ENCODE measurements around the gene SCFD1. TPM values are rescaled to one million over a fixed set of nuclear protein-coding genes. Genes with fewer than 3 reads are reported as not detected.
"Not testable (repeated sequence)": the region's sequence is repeated elsewhere in the genome, so short reads cannot be mapped to it uniquely, and the experiment has no call there.

The SCFD1 gene
- total RNA-seq = 41.0 TPM

GRCh38 chr14:30621940-30622830 lies at the start of gene SCFD1:
TSS of gene SCFD1 (plus strand) at chr14:30622319. CDS start at chr14:30622339, 20 bp downstream.
- Histone ChIP-seq H3K9me3 (no peaks in the 10 kb centered on the region), H3K27ac (peak within 1 kb of the TSS; percentile 76 to 83), H3K4me3 (peak within 1 kb of the TSS; percentile 82 to 88), H3K4me1 (peaks cover 0 to 6% of the 10 kb centered on the region in 2 donors), H3K36me3 (no peaks in the 10 kb centered on the region), H3K27me3 (no peaks in the 10 kb centered on the region)
- TF ChIP-seq, protein P1, sequence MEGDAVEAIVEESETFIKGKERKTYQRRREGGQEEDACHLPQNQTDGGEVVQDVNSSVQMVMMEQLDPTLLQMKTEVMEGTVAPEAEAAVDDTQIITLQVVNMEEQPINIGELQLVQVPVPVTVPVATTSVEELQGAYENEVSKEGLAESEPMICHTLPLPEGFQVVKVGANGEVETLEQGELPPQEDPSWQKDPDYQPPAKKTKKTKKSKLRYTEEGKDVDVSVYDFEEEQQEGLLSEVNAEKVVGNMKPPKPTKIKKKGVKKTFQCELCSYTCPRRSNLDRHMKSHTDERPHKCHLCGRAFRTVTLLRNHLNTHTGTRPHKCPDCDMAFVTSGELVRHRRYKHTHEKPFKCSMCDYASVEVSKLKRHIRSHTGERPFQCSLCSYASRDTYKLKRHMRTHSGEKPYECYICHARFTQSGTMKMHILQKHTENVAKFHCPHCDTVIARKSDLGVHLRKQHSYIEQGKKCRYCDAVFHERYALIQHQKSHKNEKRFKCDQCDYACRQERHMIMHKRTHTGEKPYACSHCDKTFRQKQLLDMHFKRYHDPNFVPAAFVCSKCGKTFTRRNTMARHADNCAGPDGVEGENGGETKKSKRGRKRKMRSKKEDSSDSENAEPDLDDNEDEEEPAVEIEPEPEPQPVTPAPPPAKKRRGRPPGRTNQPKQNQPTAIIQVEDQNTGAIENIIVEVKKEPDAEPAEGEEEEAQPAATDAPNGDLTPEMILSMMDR (IDR thresholded peaks at IDR 0.05) = peak in 1 of 3 experiments; percentile 4
- intact Hi-C loops (cut with DNase I) = loop anchor here (2.0 to 10.0 kb wide), 2 partner anchors 63 to 427 kb away; partner anchors contain the start of gene G2E3
- DNase-seq (ENCODE audit: low spot score in 2 of 2) = peak; percentile 68 to 97

DNA sequence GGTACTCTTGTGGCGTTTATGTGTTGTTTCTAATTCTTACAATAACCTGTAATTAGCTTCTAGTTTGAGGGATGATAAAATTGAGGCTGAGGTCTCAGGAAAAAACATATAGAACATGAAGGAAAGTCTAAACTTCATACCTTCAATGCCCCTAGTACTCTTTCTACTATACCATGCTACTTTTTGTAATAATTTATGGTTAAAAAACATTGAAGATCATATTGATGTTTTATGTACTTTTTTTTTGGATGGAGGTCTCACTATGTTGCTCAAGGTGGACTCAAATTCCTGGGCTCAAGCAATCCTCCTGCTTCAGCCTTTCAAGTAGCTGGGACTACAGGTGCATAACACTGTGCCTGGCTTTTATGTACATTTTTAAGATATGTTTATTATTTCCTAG lies 49.3 kb upstream of the SCFD1 start:
- no peaks in the 10 kb centered on the region for H3K36me3 ChIP-seq
- H3K4me3 ChIP-seq = no peak overlapping the region
- H3K4me1 ChIP-seq = no peaks in the 10 kb centered on the region
- H3K27ac ChIP-seq = no peak overlapping the region
- no peak for DNase-seq (ENCODE audit: low spot score in 2 of 2)
- intact Hi-C loops (cut with DNase I) = no loop called here
- H3K9me3 ChIP-seq = no peaks in the 10 kb centered on the region
- TF ChIP-seq, protein P1 (IDR thresholded peaks at IDR 0.05) = no peak
- H3K27me3 ChIP-seq = no peaks in the 10 kb centered on the region

GRCh38 chr14:30573226-30573814 lies 48.8 kb upstream of the SCFD1 start:
- H3K4me3 ChIP-seq = no peak overlapping the region
- no peak overlapping the region for H3K27ac ChIP-seq
- TF ChIP-seq, protein P1 (IDR thresholded peaks at IDR 0.05) = no peak
- no peaks in the 10 kb centered on the region for H3K9me3 ChIP-seq
- no peak for DNase-seq (ENCODE audit: low spot score in 2 of 2)
- H3K36me3 ChIP-seq = no peaks in the 10 kb centered on the region
- no peaks in the 10 kb centered on the region for H3K4me1 ChIP-seq
- no peaks in the 10 kb centered on the region for H3K27me3 ChIP-seq
- intact Hi-C loops (cut with DNase I) = no loop called here

DNA sequence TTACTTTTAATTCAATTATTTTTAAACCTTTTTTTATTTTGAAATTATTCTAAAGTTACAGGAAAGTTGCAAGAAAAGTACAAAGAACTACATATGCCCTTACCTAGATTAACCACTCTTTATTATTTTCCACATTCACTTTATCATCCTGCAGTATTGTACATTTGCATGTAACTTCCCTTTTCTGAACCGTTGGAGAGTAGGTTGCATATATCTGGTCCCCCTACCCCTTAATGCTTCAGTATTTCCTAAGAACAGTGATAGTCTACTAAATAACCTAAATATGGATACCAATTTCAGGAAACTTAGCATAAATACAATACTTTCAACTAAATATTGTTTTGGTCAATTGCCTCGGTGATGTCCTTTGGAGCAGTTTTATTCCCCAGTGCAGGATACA lies 48.2 kb upstream of the SCFD1 start:
- intact Hi-C loops (cut with DNase I) = no loop called here
- no peak for DNase-seq (ENCODE audit: low spot score in 2 of 2)
- Histone ChIP-seq H3K36me3 (no peaks in the 10 kb centered on the region), H3K4me1 (no peaks in the 10 kb centered on the region), H3K9me3 (no peaks in the 10 kb centered on the region), H3K27me3 (no peaks in the 10 kb centered on the region), H3K4me3 (no peak overlapping the region), H3K27ac (no peak overlapping the region)
- TF ChIP-seq, protein P1 (IDR thresholded peaks at IDR 0.05) = no peak

DNA sequence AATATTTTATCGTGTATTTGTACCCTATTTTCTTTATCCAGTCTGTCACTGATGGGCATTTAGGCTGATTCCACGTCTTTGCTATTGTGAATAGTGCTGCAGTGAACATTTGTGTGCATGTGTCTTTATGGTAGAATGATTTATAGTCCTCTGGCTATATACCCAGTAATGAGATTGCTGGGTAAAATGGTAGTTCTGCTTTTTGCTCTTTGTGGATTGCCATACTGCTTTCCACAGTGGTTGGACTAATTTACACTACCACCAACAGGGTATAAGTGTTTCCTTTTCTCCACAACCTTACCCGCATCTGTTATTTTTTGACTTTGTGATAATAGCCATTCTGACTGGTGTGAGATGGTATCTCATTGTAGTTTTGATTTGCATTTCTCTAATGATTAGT lies 47.3 kb upstream of the SCFD1 start:
- H3K27me3 ChIP-seq; H3K9me3 ChIP-seq; H3K4me3 ChIP-seq; intact Hi-C loops (cut with DNase I); DNase-seq (ENCODE audit: low spot score in 2 of 2); H3K36me3 ChIP-seq; H3K27ac ChIP-seq; H3K4me1 ChIP-seq: not testable (repeated sequence)

DNA sequence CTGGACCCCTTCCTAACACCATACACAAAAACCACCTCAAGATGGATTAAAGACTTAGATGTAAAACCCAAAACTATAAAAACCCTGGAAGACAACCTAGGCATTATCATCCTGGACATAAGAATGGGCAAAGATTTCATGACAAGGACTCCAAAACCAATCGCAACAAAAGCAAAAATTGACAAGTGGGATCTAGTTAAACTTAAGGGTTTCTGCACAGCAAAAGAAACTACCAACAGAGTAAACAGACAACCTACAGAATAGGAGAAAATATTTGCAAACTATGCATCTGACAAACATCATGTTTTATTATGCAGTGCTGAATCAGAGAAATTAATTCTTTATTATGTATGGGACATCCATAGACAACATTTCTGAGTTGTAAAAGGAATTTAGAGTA lies 45.8 kb upstream of the SCFD1 start:
- H3K36me3 ChIP-seq; H3K9me3 ChIP-seq; H3K4me1 ChIP-seq; H3K4me3 ChIP-seq; H3K27ac ChIP-seq; H3K27me3 ChIP-seq; DNase-seq (ENCODE audit: low spot score in 2 of 2); intact Hi-C loops (cut with DNase I): not testable (repeated sequence)

Data from ascending aorta (tissue), 2 donors.